KMS-11 (cell line): ENCODE results near the gene EML2.

Experiments used
- H2AFZ ChIP-seq: fragments of 200-600 bp; sonication (generic); 2 replicates; pipeline ENCODE4 v1.6.1; 2016; ENCODE audit warnings: antibody characterized with exemption, mixed run types, low read depth
- H3K27ac ChIP-seq: fragments of 200-600 bp; sonication (generic); 2 replicates; pipeline ENCODE4 v1.6.1; 2016; ENCODE audit warnings: mild to moderate bottlenecking, mixed run types
- H3K27me3 ChIP-seq: fragments of 200-600 bp; sonication (generic); 2 replicates; pipeline ENCODE4 v1.6.1; 2017; ENCODE audit warnings: mild to moderate bottlenecking, low read depth, mixed run types, moderate library complexity; ENCODE audit not compliant: insufficient read depth
- H3K36me3 ChIP-seq: fragments of 200-600 bp; sonication (generic); 2 replicates; pipeline ENCODE4 v1.6.1; 2017; ENCODE audit warnings: mild to moderate bottlenecking, mixed run types; ENCODE audit not compliant: insufficient read depth
- H3K4me1 ChIP-seq: fragments of 200-600 bp; sonication (generic); 2 replicates; pipeline ENCODE4 v1.6.1; 2016; ENCODE audit warnings: mild to moderate bottlenecking, low read depth, mixed run types; ENCODE audit not compliant: poor library complexity, severe bottlenecking
- H3K4me2 ChIP-seq: fragments of 200-600 bp; sonication (generic); 2 replicates; pipeline ENCODE4 v1.7.0; 2016; ENCODE audit warnings: mild to moderate bottlenecking, mixed run types
- H3K4me3 ChIP-seq: fragments of 200-600 bp; sonication (generic); IDR thresholded peaks from 2 replicates; pipeline ENCODE4 v1.6.1; 2017; ENCODE audit warnings: low read depth, low read length, mixed read lengths; ENCODE audit not compliant: insufficient read depth
- H3K79me2 ChIP-seq: fragments of 200-600 bp; sonication (generic); 2 replicates; pipeline ENCODE4 v1.6.1; 2016; ENCODE audit warnings: low read depth, mixed run types; ENCODE audit not compliant: insufficient read depth
- H3K9ac ChIP-seq: fragments of 200-600 bp; sonication (generic); 2 replicates; pipeline ENCODE4 v1.6.1; 2016; ENCODE audit warnings: mild to moderate bottlenecking, mixed run types
- H4K20me1 ChIP-seq: fragments of 200-600 bp; sonication (generic); 2 replicates; pipeline ENCODE4 v1.6.1; 2016; ENCODE audit warnings: mild to moderate bottlenecking, mixed run types; ENCODE audit not compliant: insufficient read depth
- TF ChIP-seq, protein P1 (sequence below): fragments of 200-600 bp; sonication (generic); conservative IDR thresholded peaks from 2 replicates; pipeline ENCODE4 v1.6.1; 2017; ENCODE audit warnings: low read depth, mild to moderate bottlenecking, antibody characterized with exemption, low read length, moderate library complexity, mixed read lengths

EML2 gene

DNA sequence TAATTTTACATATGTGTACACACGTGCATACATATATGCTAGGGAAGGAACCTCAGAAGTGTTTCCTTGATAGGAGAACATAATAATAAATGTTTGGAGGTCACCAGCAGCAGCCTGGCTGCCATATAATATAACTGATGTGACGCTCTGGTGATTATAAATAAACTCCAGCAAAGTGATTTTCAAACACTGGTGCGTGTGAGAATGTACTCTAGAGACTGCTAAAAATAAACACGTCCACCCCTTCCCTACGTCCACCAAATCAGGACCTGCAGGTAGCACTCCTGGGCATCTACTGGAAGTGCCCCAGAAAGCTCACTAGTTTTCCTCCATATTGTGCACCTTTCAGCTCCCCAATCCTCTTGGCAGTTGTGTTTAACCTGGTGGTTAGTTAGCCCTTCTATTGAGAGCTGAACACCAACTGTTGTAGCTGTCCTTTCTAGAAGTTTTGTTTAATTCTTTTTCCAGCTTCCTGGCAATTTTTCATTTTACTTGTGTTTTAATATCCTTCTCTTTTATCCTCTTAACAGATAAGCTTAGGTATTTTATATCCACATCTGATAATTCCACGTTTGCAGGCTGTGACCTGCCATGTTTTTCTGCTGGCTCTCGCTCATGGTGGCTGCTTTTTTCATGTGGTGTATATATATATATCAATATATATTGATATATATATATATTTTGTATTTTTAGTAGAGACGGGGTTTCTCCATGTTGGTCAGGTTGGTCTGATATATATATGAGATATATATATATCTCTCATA lies 67.6 kb downstream of the EML2 start:
- Histone ChIP-seq H3K79me2 (peaks cover 22% of the 10 kb centered on the region; the same call in 1 of the 2 replicates), H3K36me3 (no peaks in the 10 kb centered on the region; the same call in 1 of the 2 replicates), H3K4me2 (no peak overlapping the region), H3K27me3 (no peaks in the 10 kb centered on the region), H3K27ac (no peak overlapping the region), H2AFZ (no peak overlapping the region), H3K4me1 (peaks cover 33% of the 10 kb centered on the region), H3K4me3 (no peak overlapping the region), H3K9ac (no peak overlapping the region), H4K20me1 (no peaks in the 10 kb centered on the region)
- TF ChIP-seq, protein P1, sequence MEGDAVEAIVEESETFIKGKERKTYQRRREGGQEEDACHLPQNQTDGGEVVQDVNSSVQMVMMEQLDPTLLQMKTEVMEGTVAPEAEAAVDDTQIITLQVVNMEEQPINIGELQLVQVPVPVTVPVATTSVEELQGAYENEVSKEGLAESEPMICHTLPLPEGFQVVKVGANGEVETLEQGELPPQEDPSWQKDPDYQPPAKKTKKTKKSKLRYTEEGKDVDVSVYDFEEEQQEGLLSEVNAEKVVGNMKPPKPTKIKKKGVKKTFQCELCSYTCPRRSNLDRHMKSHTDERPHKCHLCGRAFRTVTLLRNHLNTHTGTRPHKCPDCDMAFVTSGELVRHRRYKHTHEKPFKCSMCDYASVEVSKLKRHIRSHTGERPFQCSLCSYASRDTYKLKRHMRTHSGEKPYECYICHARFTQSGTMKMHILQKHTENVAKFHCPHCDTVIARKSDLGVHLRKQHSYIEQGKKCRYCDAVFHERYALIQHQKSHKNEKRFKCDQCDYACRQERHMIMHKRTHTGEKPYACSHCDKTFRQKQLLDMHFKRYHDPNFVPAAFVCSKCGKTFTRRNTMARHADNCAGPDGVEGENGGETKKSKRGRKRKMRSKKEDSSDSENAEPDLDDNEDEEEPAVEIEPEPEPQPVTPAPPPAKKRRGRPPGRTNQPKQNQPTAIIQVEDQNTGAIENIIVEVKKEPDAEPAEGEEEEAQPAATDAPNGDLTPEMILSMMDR: no peak

DNA sequence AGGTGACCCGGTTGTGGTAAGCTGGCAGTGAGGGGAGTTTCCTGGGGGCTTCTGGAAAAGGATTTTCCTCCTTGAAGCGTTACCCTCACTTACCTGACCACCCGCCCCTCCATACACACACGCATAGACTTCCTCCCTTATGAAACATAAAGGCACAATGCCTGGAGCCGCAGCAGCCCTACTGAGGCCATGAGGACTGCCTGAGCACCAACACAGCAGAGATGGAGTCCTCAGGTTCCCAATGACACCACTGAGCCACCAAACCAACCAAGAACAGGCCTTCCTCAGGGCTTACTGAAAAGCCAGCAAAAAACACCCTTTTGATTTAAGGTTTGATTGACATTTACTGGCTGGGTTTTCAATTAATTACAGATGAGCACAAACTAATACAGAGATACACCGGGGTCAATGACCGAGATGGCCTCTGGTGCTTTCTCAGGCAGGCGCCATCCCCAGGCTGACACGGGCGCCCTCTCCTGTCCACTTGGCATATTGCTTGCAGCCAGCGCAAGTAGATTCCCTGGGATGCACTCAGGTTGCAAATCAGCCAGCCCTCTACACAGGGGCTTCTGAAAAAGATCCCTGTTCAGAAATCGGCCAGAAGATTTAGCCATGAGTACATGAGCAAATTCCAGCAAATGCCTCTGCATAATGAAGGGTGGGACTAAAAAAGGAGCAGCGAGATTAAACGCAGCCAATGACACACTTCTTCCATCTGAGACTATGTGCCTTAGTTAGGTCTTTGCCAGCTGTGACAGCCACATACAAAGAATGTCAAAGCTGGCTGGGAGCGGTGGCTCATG lies 69.4 kb downstream of the EML2 start:
- H3K27ac ChIP-seq: no peak overlapping the region
- H3K4me2 ChIP-seq: no peak overlapping the region
- no peaks in the 10 kb centered on the region for H3K27me3 ChIP-seq
- H3K9ac ChIP-seq: no peak overlapping the region
- H3K79me2 ChIP-seq: peaks cover 22% of the 10 kb centered on the region; the same call in 1 of the 2 replicates
- TF ChIP-seq, protein P1: peak; percentile 66
- H4K20me1 ChIP-seq: no peaks in the 10 kb centered on the region
- no peaks in the 10 kb centered on the region; the same call in 1 of the 2 replicates for H3K36me3 ChIP-seq
- H3K4me3 ChIP-seq: no peak overlapping the region
- H3K4me1 ChIP-seq: peaks cover 16% of the 10 kb centered on the region
- no peak overlapping the region for H2AFZ ChIP-seq

DNA sequence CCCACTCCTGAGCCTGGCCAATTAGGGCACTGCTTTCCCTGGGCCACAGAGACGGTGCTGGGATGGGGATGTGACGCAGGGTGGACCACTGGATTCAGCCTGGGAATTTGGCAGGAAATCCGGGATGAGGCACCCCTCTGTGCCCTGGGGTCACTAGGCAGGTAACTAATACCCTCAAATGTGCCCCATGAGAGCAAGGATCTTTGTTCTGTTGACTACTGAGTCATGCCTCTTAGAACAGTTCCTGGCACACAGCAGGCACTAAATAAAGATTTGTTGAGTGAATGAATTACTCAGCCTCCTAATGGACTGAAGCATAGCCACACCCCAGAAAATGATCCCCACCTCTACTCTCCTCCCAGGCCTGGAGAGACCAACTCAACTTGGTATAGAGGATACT lies 70.5 kb downstream of the EML2 start:
- no peak overlapping the region for H2AFZ ChIP-seq
- H3K27ac ChIP-seq: no peak overlapping the region
- H3K9ac ChIP-seq: no peak overlapping the region
- H4K20me1 ChIP-seq: no peaks in the 10 kb centered on the region
- TF ChIP-seq, protein P1: no peak
- peaks cover 19% of the 10 kb centered on the region; the same call in 1 of the 2 replicates for H3K79me2 ChIP-seq
- peaks cover 16% of the 10 kb centered on the region for H3K4me1 ChIP-seq
- no peak overlapping the region for H3K4me2 ChIP-seq
- H3K4me3 ChIP-seq: no peak overlapping the region
- no peaks in the 10 kb centered on the region for H3K27me3 ChIP-seq
- no peaks in the 10 kb centered on the region; the same call in 1 of the 2 replicates for H3K36me3 ChIP-seq

DNA sequence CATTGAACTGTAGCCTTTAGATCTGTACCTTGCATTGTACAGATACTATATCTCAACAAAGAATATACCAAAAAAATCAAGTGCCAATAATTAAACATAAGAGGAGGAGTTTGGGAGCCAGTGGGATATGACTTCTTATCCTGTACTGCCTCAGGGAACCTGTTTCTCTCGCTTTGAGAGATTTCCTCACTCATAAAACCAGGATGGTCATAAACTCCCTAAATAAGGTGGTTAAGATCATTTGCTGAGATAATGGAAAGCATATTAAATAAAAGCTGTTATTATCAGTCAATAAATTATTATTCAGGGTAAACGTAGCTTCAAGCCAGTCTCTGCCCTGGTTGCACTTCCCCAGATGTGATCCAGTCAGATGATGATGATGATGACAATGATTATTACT lies 71.6 kb downstream of the EML2 start:
- Histone ChIP-seq H3K36me3 (no peaks in the 10 kb centered on the region; the same call in 1 of the 2 replicates), H3K27me3 (no peaks in the 10 kb centered on the region), H3K79me2 (peaks cover 9% of the 10 kb centered on the region; the same call in 1 of the 2 replicates), H3K4me1 (peaks cover 23% of the 10 kb centered on the region), H3K9ac (no peak overlapping the region), H4K20me1 (no peaks in the 10 kb centered on the region), H2AFZ (no peak overlapping the region), H3K4me3 (no peak overlapping the region), H3K27ac (no peak overlapping the region), H3K4me2 (no peak overlapping the region)
- TF ChIP-seq, protein P1: no peak
